Stomach (tissue), 9 donors: Measurements from ENCODE around the gene RBFOX1. TPM values are rescaled to one million over a fixed set of nuclear protein-coding genes. Genes with fewer than 3 reads are reported as not detected.

Source experiments
- DNase-seq, 2 donors: peaks; one replicate each; pipeline versions ENCODE4 v3.0.0 to v3.0.0-alpha.2; 2013 to 2019
- H3K27ac ChIP-seq, 5 donors: fragments of 200-600 bp in 4 of 5; sonication (generic) in 4 of 5; one replicate each; pipeline ENCODE4 v1.5.1; 2013 to 2019; ENCODE audit warnings: mild to moderate bottlenecking in 1 of 5, moderate library complexity in 1 of 5
- H3K27me3 ChIP-seq, 3 donors: fragments of 200-600 bp; sonication (generic); one replicate each; pipeline ENCODE4 v1.5.1; 2017 to 2019; ENCODE audit warnings: mixed run types in 1 of 3
- H3K36me3 ChIP-seq, 4 donors: fragments of 200-600 bp; sonication (generic); 1 replicate in 3 of 4; 2 replicates in 1 of 4; pipeline ENCODE4 v1.5.1; 2016 to 2019
- H3K4me1 ChIP-seq, 4 donors: fragments of 200-600 bp; sonication (generic); one replicate each; pipeline ENCODE4 v1.5.1; 2016 to 2019
- H3K4me3 ChIP-seq, 4 donors: fragments of 200-600 bp; sonication (generic) in 3 of 4; one replicate each; pipeline ENCODE4 v1.5.1; 2016 to 2019; ENCODE audit warnings: mild to moderate bottlenecking in 1 of 4
- H3K9me3 ChIP-seq, 4 donors: fragments of 200-600 bp; sonication (generic); one replicate each; pipeline ENCODE4 v1.5.1; 2016 to 2019
- CTCF ChIP-seq, 7 experiments: fragments of 450-650 bp in 4 of 7; fragments of 200-600 bp in 3 of 7; sonication (generic) in 3 of 7; IDR thresholded peaks; one replicate each; pipeline ENCODE4 v1.5.1; 2016 to 2019; ENCODE audit warnings: antibody characterized with exemption in 7 of 7, control low read depth in 2 of 7, mild to moderate bottlenecking in 1 of 7
- EP300 ChIP-seq: sonication (generic); formaldehyde crosslinking; IDR thresholded peaks from one replicate; pipeline ENCODE4 v1.6.1; 2017; ENCODE audit warnings: antibody characterized with exemption
- POLR2A ChIP-seq, 4 donors: fragments of 450-650 bp; IDR thresholded peaks; one replicate each; pipeline ENCODE4 v1.6.1; 2016; ENCODE audit warnings: antibody characterized with exemption in 4 of 4, control low read depth in 2 of 4, mild to moderate bottlenecking in 1 of 4, moderate library complexity in 1 of 4
- POLR2AphosphoS5 ChIP-seq, 3 donors: sonication (generic); formaldehyde crosslinking; IDR thresholded peaks; one replicate each; pipeline ENCODE4 v1.6.1; 2016; ENCODE audit warnings: antibody characterized with exemption in 3 of 3
- WGBS, 5 donors: extraction: QIAGEN DNeasy Blood & Tissue Kit in 3 of 5; methylation state at CpG; one replicate each; pipeline versions ENCODE4 v1.1.5 to v1.1.7; 2013 to 2018; 5-methylcytosine and 5-hydroxymethylcytosine counted together
- intact Hi-C: fragments of 100-400 bp; cut with DNase I; formaldehyde crosslinking; loops from one replicate; pipeline ENCODE4 v1.15.1; 2023; ENCODE audit warnings: low total_unique reads
- polyA plus RNA-seq, 3 donors: library from polyadenylated mRNA; stranded (reverse); fragments of 200-250 nt; gene quantifications; one replicate each; pipeline ENCODE4 v1.2.3, GENCODE V29; 2013
- total RNA-seq, 5 donors: library from RNA; depleted of rRNA; stranded (reverse); fragments of >200 nt; gene quantifications; one replicate each; pipeline versions ENCODE4 v1.1.0 to v1.2.3, GENCODE V29; 2014 to 2016
- donor health status: healthy with polysubstance abuse.
- donor health status: Bipolar disorder and iron deficiency.
- donor health status: healthy.

The RBFOX1 gene
- total and polyA plus RNA-seq, 8 donors = 0.03 to 20.9 (median 0.35) TPM; not detected in 4

- H3K4me1 ChIP-seq = no peaks in the 10 kb centered on the region
- no peak overlapping the region for H3K4me3 ChIP-seq
- intact Hi-C loops = no loop called here
- H3K36me3 ChIP-seq = no peaks in the 10 kb centered on the region
- WGBS, 5 donors = 50 to 67% (median 63%) methylated on average over 2 to 3 of the region's 3 CpGs
- H3K27me3 ChIP-seq = peaks cover 0 to 3% (median 0%) of the 10 kb centered on the region in 3 donors
- no peak for TF ChIP-seq POLR2AphosphoS5 (IDR thresholded peaks at IDR 0.05)
- DNase-seq = no peak
- H3K27ac ChIP-seq = no peak overlapping the region
- no peaks in the 10 kb centered on the region for H3K9me3 ChIP-seq
These were observed 179.9 kb downstream of the RBFOX1 start for GRCh38 chr16:7512503-7512902.

- H3K9me3 ChIP-seq = no peaks in the 10 kb centered on the region
- H3K4me1 ChIP-seq = no peaks in the 10 kb centered on the region
- WGBS, 5 donors = 69 to 88% (median 76%) methylated on average over 4 of the region's 4 CpGs
- H3K27me3 ChIP-seq = peaks cover 0 to 3% (median 0%) of the 10 kb centered on the region in 3 donors
- peak in 1 of 2 donors; percentile 13 for DNase-seq
- no peak overlapping the region for H3K27ac ChIP-seq
- intact Hi-C loops = no loop called here
- no peak overlapping the region for H3K4me3 ChIP-seq
- no peak for TF ChIP-seq POLR2A (IDR thresholded peaks at IDR 0.05)
- TF ChIP-seq POLR2AphosphoS5 (IDR thresholded peaks at IDR 0.05) = no peak
- peak in 3 of 7 experiments; percentile 7 to 16 (median 11) for TF ChIP-seq CTCF (IDR thresholded peaks at IDR 0.05)
- no peaks in the 10 kb centered on the region for H3K36me3 ChIP-seq
These were observed 180.8 kb downstream of the RBFOX1 start for GRCh38 chr16:7513429-7513828.

GRCh38 chr16:7515543-7515942 is 182.9 kb downstream of the RBFOX1 start:
- H3K27ac ChIP-seq = no peak overlapping the region
- no peaks in the 10 kb centered on the region for H3K36me3 ChIP-seq
- intact Hi-C loops = no loop called here
- H3K4me3 ChIP-seq = no peak overlapping the region
- no peaks in the 10 kb centered on the region for H3K4me1 ChIP-seq
- TF ChIP-seq CTCF (IDR thresholded peaks at IDR 0.05) = no peak
- TF ChIP-seq EP300 = no peak
- TF ChIP-seq POLR2A (IDR thresholded peaks at IDR 0.05) = no peak
- no peak for TF ChIP-seq POLR2AphosphoS5 (IDR thresholded peaks at IDR 0.05)
- WGBS, 5 donors = 71 to 83% (median 80%) methylated on average over 5 of the region's 5 CpGs
- no peaks in the 10 kb centered on the region for H3K9me3 ChIP-seq
- no peak for DNase-seq
- H3K27me3 ChIP-seq = peaks cover 0 to 3% (median 0%) of the 10 kb centered on the region in 3 donors

- Histone ChIP-seq H3K27ac (no peak overlapping the region), H3K27me3 (peaks cover 0 to 2% (median 0%) of the 10 kb centered on the region in 3 donors), H3K4me1 (no peaks in the 10 kb centered on the region), H3K4me3 (no peak overlapping the region), H3K36me3 (no peaks in the 10 kb centered on the region), H3K9me3 (no peaks in the 10 kb centered on the region)
- 42 to 67% (median 60%) methylated on average over 2 of the region's 2 CpGs for WGBS, 5 donors
- intact Hi-C loops = no loop called here
- DNase-seq = no peak
- no peak for TF ChIP-seq EP300
- TF ChIP-seq CTCF (IDR thresholded peaks at IDR 0.05) = no peak
- TF ChIP-seq POLR2A (IDR thresholded peaks at IDR 0.05) = no peak
- TF ChIP-seq POLR2AphosphoS5 (IDR thresholded peaks at IDR 0.05) = no peak
These were observed 184.9 kb downstream of the RBFOX1 start for GRCh38 chr16:7517496-7517895.

- no peak for TF ChIP-seq CTCF (IDR thresholded peaks at IDR 0.05)
- no peak for TF ChIP-seq POLR2AphosphoS5 (IDR thresholded peaks at IDR 0.05)
- no peak for TF ChIP-seq EP300
- TF ChIP-seq POLR2A (IDR thresholded peaks at IDR 0.05) = no peak
- Histone ChIP-seq H3K9me3 (no peaks in the 10 kb centered on the region), H3K36me3 (no peaks in the 10 kb centered on the region), H3K4me1 (no peaks in the 10 kb centered on the region), H3K27me3 (no peaks in the 10 kb centered on the region), H3K4me3 (no peak overlapping the region), H3K27ac (no peak overlapping the region)
- intact Hi-C loops = no loop called here
- no peak for DNase-seq
- 96 to 97% (median 96%) methylated on average over 25 of the region's 25 CpGs for WGBS, 5 donors
These were observed 185.5 kb downstream of the RBFOX1 start for GRCh38 chr16:7518158-7518557.
